Kidney (tissue), 14 donors: ENCODE measurements around the gene TMEM86B. TPM values are rescaled to one million over a fixed set of nuclear protein-coding genes. Genes with fewer than 3 reads are reported as not detected.

Source experiments
- DNase-seq, 5 donors: peaks; one replicate each; pipeline ENCODE4 v3.0.0-alpha.2; 2013 to 2020
- FAIRE-seq: peaks from 2 replicates; lab custom pipeline; 2012; peaks lifted over from hg19 to GRCh38; lab: Jason Lieb, UNC
- H3K27ac ChIP-seq, 2 donors: one replicate each; pipeline ENCODE4 v1.7.0; 2013; ENCODE audit warnings: low read depth in 2 of 2, low read length in 2 of 2, inconsistent platforms in 1 of 2
- H3K27me3 ChIP-seq: one replicate; pipeline ENCODE4 v1.7.1; 2013; ENCODE audit warnings: low read length, inconsistent platforms; ENCODE audit not compliant: control insufficient read depth, insufficient read depth
- H3K36me3 ChIP-seq, 3 donors: one replicate each; pipeline versions ENCODE4 v1.7.0 to v1.7.1; 2013; ENCODE audit warnings: low read length in 3 of 3, control low read depth in 1 of 3, inconsistent platforms in 1 of 3; ENCODE audit not compliant: insufficient read depth in 3 of 3, control insufficient read depth in 2 of 3
- H3K4me1 ChIP-seq, 3 donors: one replicate each; pipeline versions ENCODE4 v1.7.0 to v1.7.1; 2013; ENCODE audit warnings: low read length in 3 of 3, inconsistent platforms in 1 of 3, low read depth in 1 of 3; ENCODE audit not compliant: control insufficient read depth in 2 of 3, insufficient read depth in 2 of 3
- H3K4me3 ChIP-seq, 3 donors: one replicate each; pipeline versions ENCODE4 v1.7.0 to v1.8.1; 2013; ENCODE audit warnings: low read length in 3 of 3, control low read depth in 1 of 3, inconsistent platforms in 1 of 3
- H3K9ac ChIP-seq, 3 donors: one replicate each; pipeline versions ENCODE4 v1.7.0 to v1.7.1; 2013; ENCODE audit warnings: low read length in 3 of 3, control low read depth in 1 of 3, inconsistent platforms in 1 of 3
- H3K9me3 ChIP-seq, 3 donors: one replicate each; pipeline versions ENCODE4 v1.7.0 to v1.7.1; 2013; ENCODE audit warnings: low read length in 3 of 3, control low read depth in 1 of 3, inconsistent platforms in 1 of 3; ENCODE audit not compliant: control insufficient read depth in 2 of 3, insufficient read depth in 1 of 3
- intact Hi-C: fragments of 100-400 bp; cut with DNase I; formaldehyde crosslinking; loops from one replicate; pipeline ENCODE4 v1.11.1; 2022
- polyA plus RNA-seq: library from polyadenylated mRNA; stranded (reverse); fragments of 350-450 nt; fragmentation: Illumina TruSeq; extraction: RNeasy Lipid Tissue Mini Kit (QIAGEN cat#74804); gene quantifications from one replicate; pipeline ENCODE4 v1.2.3, GENCODE V29; 2014; ENCODE audit warnings: low read depth, low replicate concordance; ENCODE audit not compliant: insufficient read depth
- total RNA-seq: library from RNA; stranded (reverse); fragmentation: NEBNext Ultra II Directional; extraction: Animal tissue kit (Norgen Biotek cat#: 25700); gene quantifications from one replicate; pipeline ENCODE4 v1.2.1, GENCODE V29; 2021
- TF ChIP-seq, protein P1 (sequence below): IDR thresholded peaks from 3 replicates; pipeline ENCODE4 v1.5.1; 2012; ENCODE audit warnings: mild to moderate bottlenecking, moderate library complexity, borderline replicate concordance; ENCODE audit not compliant: insufficient read depth; ENCODE audit errors: extremely low read depth
- donor health status: control.
- donor health status: control.
- donor health status: control.
- donor health status: control.
- donor health status: control.
- donor health status: DM: yes; HTN: yes; CAD: no.
- donor health status: Normal renal cell carcinoma (clear cell type).

TMEM86B gene
- total and polyA plus RNA-seq, 2 donors from 2014 or later = 3.3 to 4.6 TPM

- no peak for FAIRE-seq
- no peaks in the 10 kb centered on the region for H3K27me3 ChIP-seq
- no peak for DNase-seq
- H3K4me1 ChIP-seq = no peaks in the 10 kb centered on the region
- no peaks in the 10 kb centered on the region for H3K9me3 ChIP-seq
- no peak overlapping the region for H3K9ac ChIP-seq
- no peak overlapping the region for H3K4me3 ChIP-seq
- TF ChIP-seq, protein P1, sequence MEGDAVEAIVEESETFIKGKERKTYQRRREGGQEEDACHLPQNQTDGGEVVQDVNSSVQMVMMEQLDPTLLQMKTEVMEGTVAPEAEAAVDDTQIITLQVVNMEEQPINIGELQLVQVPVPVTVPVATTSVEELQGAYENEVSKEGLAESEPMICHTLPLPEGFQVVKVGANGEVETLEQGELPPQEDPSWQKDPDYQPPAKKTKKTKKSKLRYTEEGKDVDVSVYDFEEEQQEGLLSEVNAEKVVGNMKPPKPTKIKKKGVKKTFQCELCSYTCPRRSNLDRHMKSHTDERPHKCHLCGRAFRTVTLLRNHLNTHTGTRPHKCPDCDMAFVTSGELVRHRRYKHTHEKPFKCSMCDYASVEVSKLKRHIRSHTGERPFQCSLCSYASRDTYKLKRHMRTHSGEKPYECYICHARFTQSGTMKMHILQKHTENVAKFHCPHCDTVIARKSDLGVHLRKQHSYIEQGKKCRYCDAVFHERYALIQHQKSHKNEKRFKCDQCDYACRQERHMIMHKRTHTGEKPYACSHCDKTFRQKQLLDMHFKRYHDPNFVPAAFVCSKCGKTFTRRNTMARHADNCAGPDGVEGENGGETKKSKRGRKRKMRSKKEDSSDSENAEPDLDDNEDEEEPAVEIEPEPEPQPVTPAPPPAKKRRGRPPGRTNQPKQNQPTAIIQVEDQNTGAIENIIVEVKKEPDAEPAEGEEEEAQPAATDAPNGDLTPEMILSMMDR = no peak
- intact Hi-C loops = no loop called here
- no peaks in the 10 kb centered on the region for H3K36me3 ChIP-seq
- no peak overlapping the region for H3K27ac ChIP-seq
These were observed 39.1 kb downstream of the TMEM86B start for GRCh38 chr19:55189403-55189835.

- peak in 1 of 5 donors; percentile 25 for DNase-seq
- TF ChIP-seq, protein P1 = no peak
- Histone ChIP-seq H3K4me3 (no peak overlapping the region), H3K27ac (no peak overlapping the region), H3K27me3 (no peaks in the 10 kb centered on the region), H3K36me3 (no peaks in the 10 kb centered on the region), H3K9me3 (no peaks in the 10 kb centered on the region), H3K4me1 (no peaks in the 10 kb centered on the region), H3K9ac (no peak overlapping the region)
- FAIRE-seq = no peak
- intact Hi-C loops = no loop called here
These were observed 39.9 kb downstream of the TMEM86B start for GRCh38 chr19:55188625-55189024.

DNA sequence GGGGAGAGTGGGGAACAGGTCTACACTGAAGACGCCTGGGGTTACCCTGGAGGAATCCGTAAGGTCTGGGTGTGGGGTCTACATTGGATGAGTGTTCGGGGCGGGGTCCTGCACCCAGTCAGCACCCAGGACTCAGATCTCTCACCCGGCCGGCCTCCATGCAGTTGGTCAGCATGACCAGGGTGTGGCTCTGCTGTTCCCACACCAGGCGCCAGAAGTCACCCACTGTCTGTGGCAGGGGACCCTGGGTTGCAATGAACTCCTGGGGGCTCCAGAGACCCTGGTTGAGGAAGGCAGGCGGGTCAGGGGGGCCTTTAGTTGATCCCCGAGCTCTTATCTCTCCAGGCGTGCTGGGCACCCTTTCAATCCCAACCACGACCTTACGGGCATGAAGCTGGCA, 42.5 kb downstream of the TMEM86B start:
- FAIRE-seq (no peak), DNase-seq (no peak)
- H3K36me3 ChIP-seq = no peaks in the 10 kb centered on the region

More for the DNA sequence above, 42.5 kb downstream of the TMEM86B start:
- peaks cover 1% of the 10 kb centered on the region for H3K27me3 ChIP-seq
- intact Hi-C loops = no loop called here
- no peaks in the 10 kb centered on the region for H3K4me1 ChIP-seq
- no peak overlapping the region for H3K4me3 ChIP-seq
- no peak overlapping the region for H3K9ac ChIP-seq
- H3K9me3 ChIP-seq = no peaks in the 10 kb centered on the region
- no peak overlapping the region for H3K27ac ChIP-seq
- TF ChIP-seq, protein P1 = no peak
